ENCODE measurements around the gene SH3GL1. TPM values are rescaled to one million over a fixed set of nuclear protein-coding genes. Genes with fewer than 3 reads are reported as not detected.

The SH3GL1 gene
- total RNA-seq, 2 donors from 2014 or later = 54.0 to 66.6 TPM

DNA sequence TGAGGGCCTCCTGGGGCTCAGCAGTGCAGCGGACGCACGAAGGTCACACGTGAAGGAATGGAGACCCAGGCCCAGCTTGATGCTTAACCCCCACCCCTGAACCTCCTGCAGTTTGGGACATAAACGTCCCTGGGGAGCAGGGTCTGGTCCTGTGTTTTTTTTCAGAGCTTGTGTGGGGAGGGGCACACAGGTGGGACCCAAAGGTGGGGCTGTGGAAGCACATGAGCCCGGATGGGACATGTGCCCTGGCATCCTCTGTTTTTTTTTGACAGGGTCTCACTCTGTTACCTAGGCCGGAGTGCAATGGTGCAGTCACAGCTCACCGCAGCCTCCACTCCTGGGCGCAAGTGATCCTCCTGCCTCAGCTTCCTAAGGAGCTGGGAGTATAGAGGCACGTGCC is 36.8 kb upstream of the SH3GL1 start:
- no peak overlapping the region for H3K9ac ChIP-seq (ENCODE audit: low read depth in 2 of 2, low read length in 2 of 2)
- TF ChIP-seq, protein P1, sequence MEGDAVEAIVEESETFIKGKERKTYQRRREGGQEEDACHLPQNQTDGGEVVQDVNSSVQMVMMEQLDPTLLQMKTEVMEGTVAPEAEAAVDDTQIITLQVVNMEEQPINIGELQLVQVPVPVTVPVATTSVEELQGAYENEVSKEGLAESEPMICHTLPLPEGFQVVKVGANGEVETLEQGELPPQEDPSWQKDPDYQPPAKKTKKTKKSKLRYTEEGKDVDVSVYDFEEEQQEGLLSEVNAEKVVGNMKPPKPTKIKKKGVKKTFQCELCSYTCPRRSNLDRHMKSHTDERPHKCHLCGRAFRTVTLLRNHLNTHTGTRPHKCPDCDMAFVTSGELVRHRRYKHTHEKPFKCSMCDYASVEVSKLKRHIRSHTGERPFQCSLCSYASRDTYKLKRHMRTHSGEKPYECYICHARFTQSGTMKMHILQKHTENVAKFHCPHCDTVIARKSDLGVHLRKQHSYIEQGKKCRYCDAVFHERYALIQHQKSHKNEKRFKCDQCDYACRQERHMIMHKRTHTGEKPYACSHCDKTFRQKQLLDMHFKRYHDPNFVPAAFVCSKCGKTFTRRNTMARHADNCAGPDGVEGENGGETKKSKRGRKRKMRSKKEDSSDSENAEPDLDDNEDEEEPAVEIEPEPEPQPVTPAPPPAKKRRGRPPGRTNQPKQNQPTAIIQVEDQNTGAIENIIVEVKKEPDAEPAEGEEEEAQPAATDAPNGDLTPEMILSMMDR (IDR thresholded peaks at IDR 0.05) = no peak
- no peaks in the 10 kb centered on the region for H3K27me3 ChIP-seq
- intact Hi-C loops (cut with DNase I) = no loop called here
- no peaks in the 10 kb centered on the region for H3K36me3 ChIP-seq
- H3K4me3 ChIP-seq = no peak overlapping the region
- H3K9me3 ChIP-seq = no peaks in the 10 kb centered on the region
- no peak for DNase-seq
- no peaks in the 10 kb centered on the region for H3K4me1 ChIP-seq
- H3K27ac ChIP-seq = no peak overlapping the region

DNA sequence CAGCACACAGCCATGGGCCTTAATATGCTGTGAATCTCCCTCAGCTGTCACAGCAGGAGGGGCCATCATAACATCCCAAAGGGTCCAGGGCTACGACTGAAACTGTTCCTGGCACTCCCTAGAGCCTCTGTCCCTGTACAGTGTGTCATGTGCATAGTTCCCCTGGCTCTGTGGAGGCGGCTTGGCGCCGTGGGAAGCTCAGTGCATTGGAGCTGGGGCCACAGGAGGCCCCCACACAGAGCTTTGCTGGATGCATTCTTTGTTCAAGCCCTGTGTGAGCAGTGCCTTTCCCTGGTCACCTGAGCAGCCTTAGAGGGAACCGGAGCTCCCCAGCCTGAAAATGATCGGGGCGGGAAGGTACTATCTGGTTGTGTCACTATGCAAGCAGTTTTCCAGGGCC is 35.9 kb upstream of the SH3GL1 start:
- H3K27me3 ChIP-seq = no peaks in the 10 kb centered on the region
- H3K4me3 ChIP-seq = no peak overlapping the region
- H3K4me1 ChIP-seq = no peaks in the 10 kb centered on the region
- intact Hi-C loops (cut with DNase I) = no loop called here
- H3K9ac ChIP-seq (ENCODE audit: low read depth in 2 of 2, low read length in 2 of 2) = no peak overlapping the region
- no peaks in the 10 kb centered on the region for H3K36me3 ChIP-seq
- no peak for DNase-seq
- no peak overlapping the region for H3K27ac ChIP-seq
- TF ChIP-seq, protein P1 (IDR thresholded peaks at IDR 0.05) = no peak
- no peaks in the 10 kb centered on the region for H3K9me3 ChIP-seq

DNA sequence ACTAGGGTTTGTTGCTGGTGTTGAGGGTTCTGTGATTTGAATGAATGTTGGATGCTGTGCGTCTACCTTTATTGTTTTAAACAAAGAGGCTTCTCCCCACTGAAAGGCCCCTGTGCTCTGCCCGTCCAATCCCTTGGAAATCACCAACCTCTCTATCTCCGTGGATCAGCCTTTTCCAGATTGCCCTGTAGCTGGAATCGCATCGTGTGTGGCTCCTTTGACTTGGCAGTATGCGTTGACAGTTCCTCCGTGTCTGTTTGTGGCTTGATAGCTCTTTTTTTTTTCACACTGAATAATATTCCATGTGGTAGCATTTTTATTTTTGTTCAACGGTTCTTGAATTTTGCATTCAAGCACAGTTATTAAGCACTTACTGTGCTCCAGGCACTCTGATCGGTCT is 34.0 kb upstream of the SH3GL1 start:
- H3K27me3 ChIP-seq = no peaks in the 10 kb centered on the region
- H3K4me3 ChIP-seq = no peak overlapping the region
- no peak for DNase-seq
- TF ChIP-seq, protein P1 (IDR thresholded peaks at IDR 0.05) = no peak
- no peaks in the 10 kb centered on the region for H3K36me3 ChIP-seq
- no peak overlapping the region for H3K27ac ChIP-seq
- H3K4me1 ChIP-seq = no peaks in the 10 kb centered on the region
- no peak overlapping the region for H3K9ac ChIP-seq (ENCODE audit: low read depth in 2 of 2, low read length in 2 of 2)
- intact Hi-C loops (cut with DNase I) = no loop called here
- H3K9me3 ChIP-seq = no peaks in the 10 kb centered on the region

DNA sequence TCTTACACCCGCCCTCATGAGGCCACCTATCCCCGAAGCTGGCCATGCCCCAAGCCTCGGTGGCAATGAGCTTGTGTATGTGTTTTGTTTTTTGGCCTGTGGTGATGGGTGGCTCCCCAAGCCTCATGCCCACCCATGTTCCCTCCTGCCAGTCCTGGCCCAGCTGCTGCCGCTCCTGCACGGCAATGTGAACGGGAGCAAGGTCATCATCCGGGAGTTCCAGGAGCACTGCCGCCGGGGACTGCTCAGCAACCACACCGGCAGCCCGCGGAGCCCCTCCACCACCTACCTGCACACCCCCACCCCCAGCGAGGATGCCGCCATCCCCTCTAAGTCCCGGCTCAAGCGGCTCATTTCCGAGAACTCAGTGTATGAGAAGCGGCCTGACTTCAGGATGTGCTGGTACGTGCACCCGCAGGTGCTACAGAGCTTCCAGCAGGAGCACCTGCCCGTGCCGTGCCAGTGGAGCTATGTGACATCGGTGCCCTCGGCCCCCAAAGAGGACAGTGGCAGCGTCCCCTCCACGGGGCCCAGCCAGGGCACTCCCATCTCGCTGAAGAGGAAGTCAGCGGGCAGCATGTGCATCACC is 32.7 kb upstream of the SH3GL1 start:
- TF ChIP-seq, protein P1 (IDR thresholded peaks at IDR 0.05) = no peak
- H3K4me3 ChIP-seq = no peak overlapping the region
- no peak overlapping the region for H3K9ac ChIP-seq (ENCODE audit: low read depth in 2 of 2, low read length in 2 of 2)
- no peak overlapping the region for H3K27ac ChIP-seq
- H3K27me3 ChIP-seq = no peaks in the 10 kb centered on the region
- H3K36me3 ChIP-seq = no peaks in the 10 kb centered on the region
- no peak for DNase-seq
- no peaks in the 10 kb centered on the region for H3K9me3 ChIP-seq
- H3K4me1 ChIP-seq = no peaks in the 10 kb centered on the region
- intact Hi-C loops (cut with DNase I) = no loop called here

DNA sequence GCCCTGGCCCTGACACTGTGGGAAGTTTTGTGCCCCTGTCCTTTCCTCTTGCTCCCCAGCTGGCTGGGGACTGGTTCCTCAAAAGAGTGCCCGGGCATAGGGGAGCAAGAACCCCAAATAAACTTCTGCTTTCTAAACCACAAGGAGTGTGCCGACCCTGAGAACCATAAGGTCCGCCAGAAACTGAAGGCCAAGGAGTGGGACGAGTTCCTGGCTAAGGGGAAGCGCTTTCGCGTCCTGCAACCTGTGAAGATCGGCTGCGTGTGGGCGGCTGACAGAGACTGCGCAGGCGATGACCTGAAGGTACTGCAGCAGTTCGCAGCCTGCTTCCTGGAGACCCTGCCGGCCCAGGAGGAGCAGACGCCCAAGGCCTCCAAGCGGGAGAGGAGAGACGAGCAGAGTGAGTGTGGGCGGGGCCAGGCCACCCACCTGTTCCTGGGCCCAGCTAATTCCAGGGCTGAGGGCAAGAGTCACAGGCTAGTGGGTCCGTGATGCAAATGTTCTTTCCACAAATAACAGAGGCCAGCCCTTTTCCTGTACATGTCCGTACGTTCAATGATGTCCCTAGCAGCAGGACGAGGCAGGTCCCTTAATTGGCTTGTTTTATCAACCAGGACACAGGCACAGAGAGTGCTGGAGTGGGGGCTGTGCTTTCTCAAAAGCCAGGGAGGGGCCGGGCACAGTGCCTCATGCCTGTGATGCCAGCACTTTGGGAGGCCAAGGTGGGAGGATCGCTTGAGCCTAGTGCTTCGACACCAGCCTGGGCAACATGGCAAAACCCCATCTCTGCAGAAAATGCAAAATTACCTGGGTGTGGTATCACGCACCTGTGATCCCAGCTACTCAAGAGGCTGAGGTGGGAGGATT is 31.7 kb upstream of the SH3GL1 start:
- Histone ChIP-seq H3K27ac (no peak overlapping the region), H3K9me3 (no peaks in the 10 kb centered on the region), H3K4me3 (no peak overlapping the region), H3K27me3 (no peaks in the 10 kb centered on the region), H3K36me3 (no peaks in the 10 kb centered on the region), H3K4me1 (no peaks in the 10 kb centered on the region), H3K9ac (ENCODE audit: low read depth in 2 of 2, low read length in 2 of 2) (no peak overlapping the region)
- intact Hi-C loops (cut with DNase I) = no loop called here
- DNase-seq = no peak
- TF ChIP-seq, protein P1 (IDR thresholded peaks at IDR 0.05) = no peak

Measured in colonic mucosa (tissue), 4 donors.